Keratinocyte (primary cell): ENCODE results near the gene DHX58. TPM values are rescaled to one million over a fixed set of nuclear protein-coding genes. Genes with fewer than 3 reads are reported as not detected.

Experiments
- DNase-seq: peaks from one replicate; pipeline ENCODE4 v3.0.0-alpha.2; 2011; ENCODE audit warnings: low read depth, missing footprints, low spot score
- FAIRE-seq: peaks from 2 replicates; lab custom pipeline; 2011; peaks lifted over from hg19 to GRCh38; lab: Jason Lieb, UNC
- H2AFZ ChIP-seq: 2 replicates; pipeline ENCODE4 v1.6.0; 2012; ENCODE audit warnings: low read length, control low read depth, inconsistent platforms; ENCODE audit not compliant: control insufficient read depth
- H3K27ac ChIP-seq: 2 replicates; pipeline ENCODE4 v1.5.1; 2011; ENCODE audit warnings: low read length; ENCODE audit not compliant: control insufficient read depth, insufficient read depth
- H3K27me3 ChIP-seq: 3 replicates; pipeline ENCODE4 v1.6.0; 2011; ENCODE audit warnings: low read length; ENCODE audit not compliant: control insufficient read depth, insufficient read depth; ENCODE audit errors: extremely low read depth
- H3K36me3 ChIP-seq, 2 experiments: 2 replicates in 1 of 2; 3 replicates in 1 of 2; pipeline ENCODE4 v1.5.1; 2011; ENCODE audit warnings: low read length in 2 of 2, mild to moderate bottlenecking in 1 of 2; ENCODE audit not compliant: control insufficient read depth in 2 of 2, insufficient read depth in 2 of 2; ENCODE audit errors: extremely low read depth in 1 of 2
- H3K4me1 ChIP-seq: 3 replicates; pipeline ENCODE4 v1.5.1; 2011; ENCODE audit warnings: low read length; ENCODE audit not compliant: control insufficient read depth, insufficient read depth; ENCODE audit errors: extremely low read depth
- H3K4me2 ChIP-seq: 3 replicates; pipeline ENCODE4 v1.6.0; 2011; ENCODE audit warnings: low read depth, low read length; ENCODE audit not compliant: control insufficient read depth, insufficient read depth; ENCODE audit errors: extremely low read depth
- H3K4me3 ChIP-seq, 3 experiments: fragments of 200-600 bp in 1 of 3; sonication (generic) in 1 of 3; 2 replicates in 2 of 3; 3 replicates in 1 of 3; pipeline ENCODE4 v1.5.1; 2011 to 2016; ENCODE audit warnings: low read length in 3 of 3, mild to moderate bottlenecking in 3 of 3, control low read depth in 2 of 3, inconsistent platforms in 1 of 3, low read depth in 1 of 3, mixed read lengths in 1 of 3, mixed run types in 1 of 3, moderate library complexity in 1 of 3; ENCODE audit not compliant: control insufficient read depth in 2 of 3, insufficient read depth in 2 of 3; ENCODE audit errors: extremely low read depth in 1 of 3
- H3K79me2 ChIP-seq: 2 replicates; pipeline ENCODE4 v1.6.0; 2012; ENCODE audit warnings: low read length; ENCODE audit not compliant: control insufficient read depth, insufficient read depth
- H3K9ac ChIP-seq: 3 replicates; pipeline ENCODE4 v1.6.0; 2011; ENCODE audit warnings: low read length; ENCODE audit not compliant: control insufficient read depth, insufficient read depth; ENCODE audit errors: extremely low read depth
- H3K9me1 ChIP-seq: 3 replicates; pipeline ENCODE4 v1.6.0; 2011; ENCODE audit warnings: low read length; ENCODE audit not compliant: control insufficient read depth, insufficient read depth; ENCODE audit errors: extremely low read depth
- H3K9me3 ChIP-seq: 2 replicates; pipeline ENCODE4 v1.5.1; 2012; ENCODE audit warnings: low read depth, low read length; ENCODE audit not compliant: control insufficient read depth
- H4K20me1 ChIP-seq: 3 replicates; pipeline ENCODE4 v1.6.0; 2011; ENCODE audit warnings: low read length; ENCODE audit not compliant: control insufficient read depth, insufficient read depth; ENCODE audit errors: extremely low read depth
- CTCF ChIP-seq, 3 experiments: IDR thresholded peaks in 1 of 3; conservative IDR thresholded peaks in 1 of 3; optimal IDR thresholded peaks in 1 of 3; 2 replicates in 2 of 3; 3 replicates in 1 of 3; pipeline versions ENCODE3 to v1.5.1; 2011; ENCODE audit warnings: low read length in 3 of 3, mild to moderate bottlenecking in 3 of 3, moderate library complexity in 2 of 3, control low read depth in 1 of 3, inconsistent platforms in 1 of 3; ENCODE audit not compliant: insufficient read depth in 2 of 3; ENCODE audit errors: extremely low read depth in 1 of 3
- EZH2 ChIP-seq: IDR thresholded peaks from one replicate; pipeline ENCODE4 v1.6.1; 2012; ENCODE audit warnings: inconsistent platforms, mild to moderate bottlenecking, low read length, moderate library complexity
- dilution Hi-C: fragments of 300-500 bp; cut with MboI; formaldehyde crosslinking; loops from one replicate; pipeline ENCODE4 v1.7.0; 2020; ENCODE audit warnings: low sequenced_read_pairs; ENCODE audit not compliant: extremely low pct_ligation_motif_present
- polyA plus RNA-seq, 5 experiments: library from polyadenylated mRNA; depleted of rRNA in 3 of 5; stranded (reverse) in 3 of 5; stranded (forward) in 1 of 5; unstranded in 1 of 5; fragments of >200 nt; gene quantifications; 1 replicate in 1 of 5; 2 replicates in 3 of 5; 3 replicates in 1 of 5; pipeline versions ENCODE4 v1.2.1 to v1.2.3, GENCODE V29; 2011 to 2012; ENCODE audit warnings: missing spikeins in 2 of 5, low read depth in 1 of 5, low replicate concordance in 1 of 5

Gene DHX58
- polyA plus RNA-seq, 1 donor (not counting 4 experiments of a cell fraction or from before 2014, with no cell fraction given), result 5.2 TPM

- Histone ChIP-seq H3K4me1 (peaks cover 5% of the 10 kb centered on the region), H3K4me3 (no peak overlapping the region), H3K4me2 (no peak overlapping the region), H3K27me3 (peaks cover 36% of the 10 kb centered on the region), H3K36me3 (no peaks in the 10 kb centered on the region), H3K9me1 (no peaks in the 10 kb centered on the region), H3K9me3 (no peaks in the 10 kb centered on the region), H4K20me1 (no peaks in the 10 kb centered on the region), H3K27ac (no peak overlapping the region), H3K79me2 (no peaks in the 10 kb centered on the region), H2AFZ (no peak overlapping the region), H3K9ac (no peak overlapping the region)
- DNase-seq (no peak), FAIRE-seq (no peak)
- TF ChIP-seq CTCF (optimal IDR thresholded peaks at IDR 0.05 in 1 of 3, IDR thresholded peaks at IDR 0.05 in 1 of 3, conservative IDR thresholded peaks at IDR 0.05 in 1 of 3; ENCODE audit: extremely low read depth in 1 of 3, insufficient read depth in 2 of 3, low read length in 3 of 3), result no peak
- peak; percentile 20 for TF ChIP-seq EZH2
- dilution Hi-C loops, result no loop called here
Observed at GRCh38 chr17:42072323-42073187, 40.0 kb downstream of the DHX58 start.

- no peak overlapping the region for H3K27ac ChIP-seq
- H3K4me2 ChIP-seq, result no peak overlapping the region
- H4K20me1 ChIP-seq, result no peaks in the 10 kb centered on the region
- H3K4me3 ChIP-seq, result no peak overlapping the region
- peaks cover 36% of the 10 kb centered on the region for H3K27me3 ChIP-seq
- no peak overlapping the region for H2AFZ ChIP-seq
- no peaks in the 10 kb centered on the region for H3K79me2 ChIP-seq
- TF ChIP-seq CTCF (optimal IDR thresholded peaks at IDR 0.05 in 1 of 3, IDR thresholded peaks at IDR 0.05 in 1 of 3, conservative IDR thresholded peaks at IDR 0.05 in 1 of 3; ENCODE audit: extremely low read depth in 1 of 3, insufficient read depth in 2 of 3, low read length in 3 of 3), result no peak
- TF ChIP-seq EZH2, result peak; percentile 50
- no peak for DNase-seq
- dilution Hi-C loops, result no loop called here
- H3K9me3 ChIP-seq, result no peaks in the 10 kb centered on the region
- no peak overlapping the region for H3K9ac ChIP-seq
- H3K4me1 ChIP-seq, result peaks cover 5% of the 10 kb centered on the region
- no peaks in the 10 kb centered on the region for H3K36me3 ChIP-seq
- FAIRE-seq, result no peak
- H3K9me1 ChIP-seq, result no peaks in the 10 kb centered on the region
Observed at GRCh38 chr17:42071810-42072209, 40.7 kb downstream of the DHX58 start.
